ENCODE results near the gene ATP10B. TPM values are rescaled to one million over a fixed set of nuclear protein-coding genes. Genes with fewer than 3 reads are reported as not detected.
A peak's percentile ranks its signal among the peaks of the same experiment; 100 is the strongest.

The ATP10B gene
- polyA plus RNA-seq, 1 donor from 2014 or later, result 1.9 TPM

DNA sequence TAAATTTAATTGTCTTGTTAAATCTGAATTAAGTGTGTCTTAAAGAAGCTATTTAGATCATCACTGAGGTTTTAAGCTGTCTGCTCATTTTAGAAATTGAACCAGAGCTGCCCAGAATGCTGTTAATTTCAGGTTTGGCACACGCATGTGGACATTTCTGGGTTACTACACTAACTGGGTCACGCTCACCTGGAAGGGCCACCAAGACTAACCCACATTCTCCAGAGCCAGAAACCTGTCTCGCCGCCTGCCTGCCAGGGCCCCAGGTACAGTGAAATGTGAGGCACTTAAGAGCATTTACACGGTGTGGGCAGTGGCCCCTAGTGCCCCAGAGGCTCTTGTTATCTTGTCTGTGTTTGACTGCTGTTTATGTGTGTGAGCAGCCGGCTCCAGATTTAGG is 46.6 kb downstream of the ATP10B start:
- Histone ChIP-seq H3K9me3 (ENCODE audit: low read length) (no peaks in the 10 kb centered on the region), H3K27ac (ENCODE audit: low read length) (no peak overlapping the region), H3K27me3 (ENCODE audit: insufficient read depth, low read depth, low read length) (no peaks in the 10 kb centered on the region), H3K79me2 (replicated peaks; ENCODE audit: insufficient read depth, low read length) (no peaks in the 10 kb centered on the region), H2AFZ (ENCODE audit: low read depth, low read length) (no peak overlapping the region), H3K36me3 (ENCODE audit: insufficient read depth, low read length) (no peaks in the 10 kb centered on the region), H3F3A (ENCODE audit: insufficient read depth, low read length, poor library complexity, severe bottlenecking) (no peaks in the 10 kb centered on the region), H4K20me1 (ENCODE audit: insufficient read depth) (no peaks in the 10 kb centered on the region), H3K9ac (ENCODE audit: low read length) (no peak overlapping the region), H3K4me2 (ENCODE audit: low read length) (no peak overlapping the region), H3K9me2 (ENCODE audit: insufficient read depth, low read length) (no peaks in the 10 kb centered on the region), H3K4me3 (ENCODE audit: low read length) (no peak overlapping the region)
- TF ChIP-seq, protein P1, sequence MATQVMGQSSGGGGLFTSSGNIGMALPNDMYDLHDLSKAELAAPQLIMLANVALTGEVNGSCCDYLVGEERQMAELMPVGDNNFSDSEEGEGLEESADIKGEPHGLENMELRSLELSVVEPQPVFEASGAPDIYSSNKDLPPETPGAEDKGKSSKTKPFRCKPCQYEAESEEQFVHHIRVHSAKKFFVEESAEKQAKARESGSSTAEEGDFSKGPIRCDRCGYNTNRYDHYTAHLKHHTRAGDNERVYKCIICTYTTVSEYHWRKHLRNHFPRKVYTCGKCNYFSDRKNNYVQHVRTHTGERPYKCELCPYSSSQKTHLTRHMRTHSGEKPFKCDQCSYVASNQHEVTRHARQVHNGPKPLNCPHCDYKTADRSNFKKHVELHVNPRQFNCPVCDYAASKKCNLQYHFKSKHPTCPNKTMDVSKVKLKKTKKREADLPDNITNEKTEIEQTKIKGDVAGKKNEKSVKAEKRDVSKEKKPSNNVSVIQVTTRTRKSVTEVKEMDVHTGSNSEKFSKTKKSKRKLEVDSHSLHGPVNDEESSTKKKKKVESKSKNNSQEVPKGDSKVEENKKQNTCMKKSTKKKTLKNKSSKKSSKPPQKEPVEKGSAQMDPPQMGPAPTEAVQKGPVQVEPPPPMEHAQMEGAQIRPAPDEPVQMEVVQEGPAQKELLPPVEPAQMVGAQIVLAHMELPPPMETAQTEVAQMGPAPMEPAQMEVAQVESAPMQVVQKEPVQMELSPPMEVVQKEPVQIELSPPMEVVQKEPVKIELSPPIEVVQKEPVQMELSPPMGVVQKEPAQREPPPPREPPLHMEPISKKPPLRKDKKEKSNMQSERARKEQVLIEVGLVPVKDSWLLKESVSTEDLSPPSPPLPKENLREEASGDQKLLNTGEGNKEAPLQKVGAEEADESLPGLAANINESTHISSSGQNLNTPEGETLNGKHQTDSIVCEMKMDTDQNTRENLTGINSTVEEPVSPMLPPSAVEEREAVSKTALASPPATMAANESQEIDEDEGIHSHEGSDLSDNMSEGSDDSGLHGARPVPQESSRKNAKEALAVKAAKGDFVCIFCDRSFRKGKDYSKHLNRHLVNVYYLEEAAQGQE (IDR thresholded peaks at IDR 0.05; ENCODE audit: borderline replicate concordance), result no peak
- TF ChIP-seq, protein P2, sequence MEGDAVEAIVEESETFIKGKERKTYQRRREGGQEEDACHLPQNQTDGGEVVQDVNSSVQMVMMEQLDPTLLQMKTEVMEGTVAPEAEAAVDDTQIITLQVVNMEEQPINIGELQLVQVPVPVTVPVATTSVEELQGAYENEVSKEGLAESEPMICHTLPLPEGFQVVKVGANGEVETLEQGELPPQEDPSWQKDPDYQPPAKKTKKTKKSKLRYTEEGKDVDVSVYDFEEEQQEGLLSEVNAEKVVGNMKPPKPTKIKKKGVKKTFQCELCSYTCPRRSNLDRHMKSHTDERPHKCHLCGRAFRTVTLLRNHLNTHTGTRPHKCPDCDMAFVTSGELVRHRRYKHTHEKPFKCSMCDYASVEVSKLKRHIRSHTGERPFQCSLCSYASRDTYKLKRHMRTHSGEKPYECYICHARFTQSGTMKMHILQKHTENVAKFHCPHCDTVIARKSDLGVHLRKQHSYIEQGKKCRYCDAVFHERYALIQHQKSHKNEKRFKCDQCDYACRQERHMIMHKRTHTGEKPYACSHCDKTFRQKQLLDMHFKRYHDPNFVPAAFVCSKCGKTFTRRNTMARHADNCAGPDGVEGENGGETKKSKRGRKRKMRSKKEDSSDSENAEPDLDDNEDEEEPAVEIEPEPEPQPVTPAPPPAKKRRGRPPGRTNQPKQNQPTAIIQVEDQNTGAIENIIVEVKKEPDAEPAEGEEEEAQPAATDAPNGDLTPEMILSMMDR (IDR thresholded peaks at IDR 0.05; ENCODE audit: poor library complexity, severe bottlenecking), result no peak
- TF ChIP-seq POLR2AphosphoS5 (IDR thresholded peaks at IDR 0.05) (no peak), SMC3 (conservative IDR thresholded peaks at IDR 0.05; ENCODE audit: poor library complexity) (no peak), EZH2 (IDR thresholded peaks at IDR 0.05; ENCODE audit: borderline replicate concordance, insufficient read depth, low read length, poor library complexity, severe bottlenecking) (no peak), RAD21 (conservative IDR thresholded peaks at IDR 0.05) (no peak), MXI1 (conservative IDR thresholded peaks at IDR 0.05; ENCODE audit: poor library complexity, severe bottlenecking) (no peak), TAF1 (IDR thresholded peaks at IDR 0.05; ENCODE audit: low read depth) (no peak), EP300 (conservative IDR thresholded peaks at IDR 0.05; ENCODE audit: poor library complexity, severe bottlenecking) (no peak)

DNA sequence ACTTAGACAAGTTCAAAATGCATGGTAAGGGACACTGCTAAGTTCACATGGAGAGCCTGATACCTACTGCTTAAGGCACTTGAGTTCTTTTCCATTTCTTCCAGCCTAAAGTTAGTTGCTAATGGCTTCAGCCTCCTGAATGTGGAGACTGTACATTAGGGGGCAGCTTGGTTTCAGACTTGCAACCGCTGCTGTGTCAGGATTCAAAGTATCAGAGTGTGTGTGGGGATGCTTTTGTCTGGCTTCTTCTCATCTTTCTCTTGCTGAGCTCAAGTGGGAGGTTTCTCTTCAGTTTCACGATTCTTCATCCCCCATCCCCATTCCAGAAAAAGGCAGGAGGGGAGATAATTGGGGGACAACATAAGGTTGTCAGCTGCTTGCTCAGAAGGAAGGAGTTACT is 49.4 kb downstream of the ATP10B start:
- H3K9me3 ChIP-seq (ENCODE audit: low read length), result no peaks in the 10 kb centered on the region
- no peak overlapping the region for H3K27ac ChIP-seq (ENCODE audit: low read length)

More for the DNA sequence above, 49.4 kb downstream of the ATP10B start:
- Histone ChIP-seq H3F3A (ENCODE audit: insufficient read depth, low read length, poor library complexity, severe bottlenecking) (no peaks in the 10 kb centered on the region), H3K27me3 (ENCODE audit: insufficient read depth, low read depth, low read length) (no peaks in the 10 kb centered on the region), H3K4me3 (ENCODE audit: low read length) (no peak overlapping the region), H2AFZ (ENCODE audit: low read depth, low read length) (no peak overlapping the region), H3K9ac (ENCODE audit: low read length) (no peak overlapping the region), H3K79me2 (replicated peaks; ENCODE audit: insufficient read depth, low read length) (no peaks in the 10 kb centered on the region), H3K9me2 (ENCODE audit: insufficient read depth, low read length) (no peaks in the 10 kb centered on the region), H3K36me3 (ENCODE audit: insufficient read depth, low read length) (no peaks in the 10 kb centered on the region), H3K4me2 (ENCODE audit: low read length) (no peak overlapping the region), H4K20me1 (ENCODE audit: insufficient read depth) (no peaks in the 10 kb centered on the region)
- TF ChIP-seq SMC3 (conservative IDR thresholded peaks at IDR 0.05; ENCODE audit: poor library complexity), result peak; percentile 55
- no peak for TF ChIP-seq EP300 (conservative IDR thresholded peaks at IDR 0.05; ENCODE audit: poor library complexity, severe bottlenecking)
- TF ChIP-seq, protein P2 (IDR thresholded peaks at IDR 0.05; ENCODE audit: poor library complexity, severe bottlenecking), result peak; percentile 50
- TF ChIP-seq RAD21 (conservative IDR thresholded peaks at IDR 0.05), result peak; percentile 67

All from neural cell (in vitro differentiated cells).